ENCODE results near the gene OR1L1.

DNA sequence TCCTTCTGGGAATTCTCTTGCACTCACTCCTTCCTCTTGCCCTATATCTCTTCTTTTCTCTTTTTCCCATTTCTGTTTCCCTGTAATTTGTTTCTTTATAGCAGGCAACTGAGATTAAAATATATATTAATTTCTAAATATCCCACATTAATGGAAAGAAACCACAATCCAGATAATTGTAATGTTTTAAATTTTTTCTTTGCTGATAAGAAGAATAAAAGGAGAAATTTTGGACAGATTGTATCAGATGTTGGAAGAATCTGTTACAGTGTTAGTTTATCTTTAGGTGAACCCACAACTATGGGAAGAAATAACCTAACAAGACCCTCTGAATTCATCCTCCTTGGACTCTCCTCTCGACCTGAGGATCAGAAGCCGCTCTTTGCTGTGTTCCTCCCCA is at the start of gene OR1L1:
- TF ChIP-seq, protein P1, sequence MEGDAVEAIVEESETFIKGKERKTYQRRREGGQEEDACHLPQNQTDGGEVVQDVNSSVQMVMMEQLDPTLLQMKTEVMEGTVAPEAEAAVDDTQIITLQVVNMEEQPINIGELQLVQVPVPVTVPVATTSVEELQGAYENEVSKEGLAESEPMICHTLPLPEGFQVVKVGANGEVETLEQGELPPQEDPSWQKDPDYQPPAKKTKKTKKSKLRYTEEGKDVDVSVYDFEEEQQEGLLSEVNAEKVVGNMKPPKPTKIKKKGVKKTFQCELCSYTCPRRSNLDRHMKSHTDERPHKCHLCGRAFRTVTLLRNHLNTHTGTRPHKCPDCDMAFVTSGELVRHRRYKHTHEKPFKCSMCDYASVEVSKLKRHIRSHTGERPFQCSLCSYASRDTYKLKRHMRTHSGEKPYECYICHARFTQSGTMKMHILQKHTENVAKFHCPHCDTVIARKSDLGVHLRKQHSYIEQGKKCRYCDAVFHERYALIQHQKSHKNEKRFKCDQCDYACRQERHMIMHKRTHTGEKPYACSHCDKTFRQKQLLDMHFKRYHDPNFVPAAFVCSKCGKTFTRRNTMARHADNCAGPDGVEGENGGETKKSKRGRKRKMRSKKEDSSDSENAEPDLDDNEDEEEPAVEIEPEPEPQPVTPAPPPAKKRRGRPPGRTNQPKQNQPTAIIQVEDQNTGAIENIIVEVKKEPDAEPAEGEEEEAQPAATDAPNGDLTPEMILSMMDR (IDR thresholded peaks at IDR 0.05 in 4 of 5, conservative IDR thresholded peaks at IDR 0.05 in 1 of 5): no peak
- no peak for TF ChIP-seq POLR2A (IDR thresholded peaks at IDR 0.05)
